ENCODE results near the gene APOBEC3F. TPM values are rescaled to one million over a fixed set of nuclear protein-coding genes. Genes with fewer than 3 reads are reported as not detected.
"Not testable (repeated sequence)": the region's sequence is repeated elsewhere in the genome, so short reads cannot be mapped to it uniquely, and the experiment has no call there.

Gene APOBEC3F
- total RNA-seq, 1 experiment from 2014 or later: 4.7 TPM

DNA sequence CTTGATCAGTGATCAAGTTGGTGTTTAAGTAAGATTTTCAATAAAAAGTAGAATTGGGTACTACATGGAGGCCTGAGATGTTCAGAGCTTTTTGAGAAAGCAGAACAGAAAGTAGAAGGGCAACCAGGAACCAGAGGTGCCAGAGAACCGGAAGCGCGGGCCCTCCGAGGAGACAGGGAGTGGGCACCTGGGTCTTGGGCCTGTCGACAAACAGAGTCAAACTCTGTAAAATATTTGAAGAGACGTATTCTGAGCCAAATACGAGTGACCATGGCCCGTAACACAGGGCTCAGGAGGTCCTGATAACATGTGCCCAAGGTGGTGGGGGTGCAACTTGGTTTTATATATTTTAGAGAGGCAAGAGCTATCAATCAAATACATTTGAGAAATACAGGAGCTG is 23.2 kb downstream of the APOBEC3F start:
- in situ Hi-C loops (cut with HindIII; ENCODE audit: low sequenced_read_pairs): not testable (repeated sequence)

DNA sequence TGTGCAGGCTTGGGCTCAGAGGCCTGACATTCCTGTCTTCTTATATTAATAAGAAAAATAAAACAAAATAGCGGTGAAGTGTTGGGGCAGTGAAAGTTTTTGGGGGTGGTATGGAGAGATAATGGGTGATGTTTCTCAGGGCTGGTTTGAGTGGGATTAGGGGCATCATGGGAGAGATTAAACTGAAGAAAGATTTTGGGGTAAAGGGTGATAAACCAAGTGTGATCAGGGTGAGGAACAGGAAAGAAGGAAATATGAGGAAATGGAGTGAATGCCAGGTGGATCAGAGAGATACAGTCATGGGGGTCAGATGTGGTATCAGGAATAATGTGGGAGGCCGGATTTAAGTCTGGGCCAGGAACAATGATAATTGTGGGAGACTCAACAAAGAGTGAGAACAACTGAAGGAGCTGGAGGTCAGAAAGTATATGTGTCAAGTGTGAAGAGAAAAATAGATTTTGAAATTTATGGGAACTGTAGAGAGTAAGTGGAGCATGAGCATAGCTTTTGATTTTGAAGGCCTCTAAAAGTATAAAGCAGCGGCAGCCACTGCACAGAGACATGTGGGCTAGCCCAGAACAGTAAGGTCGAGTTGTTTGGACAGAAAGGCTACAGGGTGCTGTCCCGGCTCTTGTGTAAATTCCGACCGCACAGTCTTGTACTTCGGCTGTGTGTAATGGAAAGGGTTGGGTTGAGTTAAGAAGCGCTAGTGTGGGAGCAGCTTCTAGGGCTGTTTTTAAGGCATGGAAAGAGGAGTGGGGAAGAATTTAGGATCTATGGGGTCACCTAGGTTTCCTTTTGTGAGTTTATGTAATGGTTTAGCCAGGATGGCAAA is 26.0 kb downstream of the APOBEC3F start:
- in situ Hi-C loops (cut with HindIII; ENCODE audit: low sequenced_read_pairs); DNase-seq (ENCODE audit: low spot score): not testable (repeated sequence)

More for the DNA sequence above, 23.2 kb downstream of the APOBEC3F start:
- not testable (repeated sequence) for DNase-seq (ENCODE audit: low spot score)

DNA sequence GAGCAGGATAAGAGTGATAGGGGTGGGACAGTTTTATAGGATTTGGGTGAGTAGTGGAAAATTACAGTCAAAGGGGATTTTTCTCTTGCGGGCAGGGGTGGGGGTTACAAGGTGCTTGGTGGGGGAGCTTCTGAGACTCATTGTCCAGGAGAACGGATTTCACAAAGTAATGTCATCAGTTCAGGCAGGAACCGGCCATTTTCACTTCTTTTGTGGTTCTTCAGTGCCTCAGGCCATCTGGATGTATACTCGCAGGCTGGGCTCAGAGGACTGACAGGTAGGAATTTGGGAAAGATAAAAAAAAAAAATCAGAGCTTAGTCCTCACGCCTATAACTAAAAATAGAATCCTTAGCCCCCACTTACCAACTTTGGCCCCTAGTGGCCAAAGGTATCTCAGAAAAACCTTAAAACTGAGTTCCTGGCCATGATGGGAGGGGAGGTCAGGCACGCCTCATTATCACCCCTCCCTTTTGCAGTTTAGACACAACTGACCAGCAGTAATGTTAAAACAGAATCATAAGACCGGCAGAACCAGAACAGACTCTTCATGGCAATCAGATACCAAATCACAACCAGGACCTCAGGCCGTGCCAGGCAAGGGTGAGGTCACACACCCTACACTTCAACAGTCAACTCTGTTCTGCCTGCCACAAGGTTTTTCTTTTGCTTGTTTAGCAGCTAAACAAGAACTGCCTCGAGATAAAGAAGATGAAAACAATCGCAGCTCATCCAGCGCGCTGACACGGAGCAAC is 27.5 kb downstream of the APOBEC3F start:
- in situ Hi-C loops (cut with HindIII; ENCODE audit: low sequenced_read_pairs): no loop called here
- DNase-seq (ENCODE audit: low spot score): no peak

GRCh38 chr22:39070186-39070585 is 29.5 kb downstream of the APOBEC3F start:
- in situ Hi-C loops (cut with HindIII; ENCODE audit: low sequenced_read_pairs): no loop called here
- no peak for DNase-seq (ENCODE audit: low spot score)

DNA sequence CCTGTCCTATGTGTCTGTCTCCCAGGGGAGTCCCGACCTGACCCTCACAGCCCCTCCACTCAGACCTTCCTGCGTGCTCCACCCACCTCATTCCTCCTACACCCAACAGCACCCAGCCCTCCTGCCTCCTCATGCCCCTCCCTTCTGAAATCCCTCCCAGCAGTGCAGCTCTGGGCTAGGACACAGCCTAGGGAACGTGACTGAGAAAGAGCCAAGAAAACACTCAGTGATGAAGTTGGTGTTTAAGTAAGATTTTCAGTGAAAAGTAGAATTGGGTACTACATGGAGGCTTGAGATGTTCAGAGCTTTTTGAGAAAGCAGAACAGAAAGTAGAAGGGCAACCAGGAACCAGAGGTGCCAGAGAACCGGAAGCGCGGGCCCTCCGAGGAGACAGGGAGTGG is 31.9 kb downstream of the APOBEC3F start:
- in situ Hi-C loops (cut with HindIII; ENCODE audit: low sequenced_read_pairs); DNase-seq (ENCODE audit: low spot score): not testable (repeated sequence)

DNA sequence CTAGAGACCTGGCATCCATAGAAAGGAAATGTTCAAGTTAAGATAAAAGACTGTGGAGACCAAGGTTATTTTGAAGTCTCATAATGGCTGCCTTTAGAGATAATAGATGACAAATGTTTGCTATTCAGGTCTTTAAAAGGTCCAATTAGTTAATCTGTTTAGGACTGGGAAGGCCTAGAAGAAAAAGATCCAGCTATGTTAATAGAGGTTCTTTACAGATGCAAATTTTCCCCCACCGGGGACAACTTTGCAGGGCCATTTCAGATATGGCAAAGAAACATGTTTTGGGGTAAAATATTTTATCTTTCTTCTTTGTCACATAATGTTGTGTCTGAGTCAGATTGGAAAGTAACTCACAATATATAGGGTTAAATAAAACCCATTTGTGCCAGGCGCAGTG is 33.3 kb downstream of the APOBEC3F start:
- in situ Hi-C loops (cut with HindIII; ENCODE audit: low sequenced_read_pairs): no loop called here
- DNase-seq (ENCODE audit: low spot score): no peak

GRCh38 chr22:39076155-39077025 is 35.7 kb downstream of the APOBEC3F start:
- in situ Hi-C loops (cut with HindIII; ENCODE audit: low sequenced_read_pairs); DNase-seq (ENCODE audit: low spot score): not testable (repeated sequence)

DNA sequence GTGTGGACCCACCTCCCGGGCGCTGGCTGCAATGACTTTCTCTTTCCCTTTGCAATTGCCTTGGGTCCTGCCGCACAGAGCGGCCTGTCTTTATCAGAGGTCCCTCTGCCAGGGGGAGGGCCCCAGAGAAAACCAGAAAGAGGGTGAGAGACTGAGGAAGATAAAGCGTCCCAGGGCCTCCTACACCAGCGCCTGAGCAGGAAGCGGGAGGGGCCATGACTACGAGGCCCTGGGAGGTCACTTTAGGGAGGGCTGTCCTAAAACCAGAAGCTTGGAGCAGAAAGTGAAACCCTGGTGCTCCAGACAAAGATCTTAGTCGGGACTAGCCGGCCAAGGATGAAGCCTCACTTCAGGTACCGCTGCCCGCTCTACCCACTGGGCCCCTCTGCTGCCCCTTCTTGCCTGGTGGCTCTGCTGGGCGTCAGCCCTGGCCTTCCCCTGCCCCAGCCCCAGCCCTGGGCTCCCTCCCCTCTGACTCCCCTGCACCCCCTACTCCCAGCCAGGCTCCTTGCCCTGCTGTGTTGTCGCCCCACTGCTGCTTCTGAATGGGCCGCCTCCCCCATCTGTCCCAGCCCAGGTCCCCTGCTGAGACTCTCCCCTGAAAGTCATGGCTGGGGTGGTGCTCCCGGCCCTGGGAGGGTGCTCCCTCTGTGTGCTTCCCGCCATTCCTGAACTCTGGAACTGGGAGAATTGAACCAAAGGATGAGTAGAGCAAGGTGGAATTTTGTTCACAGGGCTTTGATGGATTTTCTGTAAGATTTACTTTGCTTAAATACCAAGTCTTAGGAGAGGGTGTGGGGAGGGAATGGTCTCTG is 36.6 kb downstream of the APOBEC3F start, which contains the start of gene APOBEC3G:
Gene APOBEC3G (plus strand): TSS at position 250 of the 815 bp plus-strand sequence. CDS start 87 bp downstream, at position 337.
- in situ Hi-C loops (cut with HindIII; ENCODE audit: low sequenced_read_pairs); DNase-seq (ENCODE audit: low spot score): not testable (repeated sequence)

DNA sequence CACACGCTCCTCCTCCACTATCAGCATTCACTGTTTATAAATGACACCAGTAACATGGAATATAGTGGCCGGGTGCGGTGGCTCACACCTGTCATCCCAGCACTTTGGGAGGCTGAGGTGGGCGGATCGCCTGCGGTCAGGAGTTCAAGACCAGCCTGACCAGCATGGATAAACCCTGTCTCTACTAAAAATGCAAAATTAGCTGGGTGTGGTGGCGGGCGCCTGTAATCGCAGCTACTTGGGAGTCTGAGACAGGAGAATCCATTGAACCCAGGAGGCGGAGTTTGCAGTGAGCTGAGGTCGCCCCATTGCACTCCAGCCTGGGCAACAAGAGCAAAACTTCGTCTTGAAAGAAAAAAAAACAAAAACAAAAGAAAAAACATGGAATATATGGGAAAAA is 37.2 kb downstream of the APOBEC3F start:
- in situ Hi-C loops (cut with HindIII; ENCODE audit: low sequenced_read_pairs); DNase-seq (ENCODE audit: low spot score): not testable (repeated sequence)

GRCh38 chr22:39078329-39078728 is 37.7 kb downstream of the APOBEC3F start:
- no peak for DNase-seq (ENCODE audit: low spot score)
- in situ Hi-C loops (cut with HindIII; ENCODE audit: low sequenced_read_pairs): no loop called here

- DNase-seq (ENCODE audit: low spot score); in situ Hi-C loops (cut with HindIII; ENCODE audit: low sequenced_read_pairs): not testable (repeated sequence)
Measured at GRCh38 chr22:39079054-39079637, 38.5 kb downstream of the APOBEC3F start.

GRCh38 chr22:39080052-39080762 is 39.5 kb downstream of the APOBEC3F start:
- no peak for DNase-seq (ENCODE audit: low spot score)
- in situ Hi-C loops (cut with HindIII; ENCODE audit: low sequenced_read_pairs): no loop called here

- in situ Hi-C loops (cut with HindIII; ENCODE audit: low sequenced_read_pairs): no loop called here
Measured at GRCh38 chr22:39081016-39081415, 40.4 kb downstream of the APOBEC3F start.

GRCh38 chr22:39081598-39081997 is 40.9 kb downstream of the APOBEC3F start:
- in situ Hi-C loops (cut with HindIII; ENCODE audit: low sequenced_read_pairs): no loop called here
- DNase-seq (ENCODE audit: low spot score): no peak

More at GRCh38 chr22:39081016-39081415, 40.4 kb downstream of the APOBEC3F start:
- DNase-seq (ENCODE audit: low spot score): no peak

DNA sequence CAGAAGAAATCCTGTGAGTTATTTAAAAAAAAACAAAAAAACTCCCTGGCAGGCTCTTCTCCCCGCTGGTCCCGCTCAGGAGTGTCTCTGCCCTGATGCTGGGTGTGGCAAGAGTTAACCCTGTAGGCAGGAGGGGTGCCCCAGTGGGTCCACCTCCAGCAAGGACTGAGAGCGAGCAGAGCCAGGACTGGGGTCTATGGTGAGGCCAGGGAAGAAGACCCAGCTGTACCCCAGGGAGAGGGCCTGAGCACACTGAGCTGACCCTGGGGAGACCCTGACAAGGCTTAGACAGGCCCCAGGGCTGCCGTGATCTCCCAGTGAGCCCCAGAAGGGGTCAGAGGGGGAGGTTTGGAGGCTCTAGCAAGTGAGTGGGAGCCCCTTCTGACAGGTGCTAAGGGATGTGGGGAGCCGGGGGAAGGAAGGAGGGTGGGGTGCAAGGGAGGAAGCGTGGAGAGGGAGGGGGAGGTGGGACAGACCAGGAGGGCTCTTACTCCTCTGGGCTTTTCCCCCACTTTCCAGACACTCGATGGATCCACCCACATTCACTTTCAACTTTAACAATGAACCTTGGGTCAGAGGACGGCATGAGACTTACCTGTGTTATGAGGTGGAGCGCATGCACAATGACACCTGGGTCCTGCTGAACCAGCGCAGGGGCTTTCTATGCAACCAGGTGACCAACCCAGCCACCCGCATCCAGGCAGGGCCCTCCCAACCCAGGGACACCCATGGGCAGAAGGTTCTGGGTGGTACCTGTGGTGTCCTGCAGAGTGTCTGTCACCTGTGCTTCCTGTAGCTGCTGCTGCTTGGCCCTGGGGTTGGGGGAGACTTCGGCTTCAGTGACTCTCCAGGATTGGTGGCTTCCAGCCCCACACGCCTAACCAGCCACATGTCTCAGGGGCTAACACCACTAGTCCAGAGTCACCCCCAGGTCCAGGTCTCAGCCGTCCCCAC is 42.8 kb downstream of the APOBEC3F start:
- in situ Hi-C loops (cut with HindIII; ENCODE audit: low sequenced_read_pairs): no loop called here
- DNase-seq (ENCODE audit: low spot score): no peak

DNA sequence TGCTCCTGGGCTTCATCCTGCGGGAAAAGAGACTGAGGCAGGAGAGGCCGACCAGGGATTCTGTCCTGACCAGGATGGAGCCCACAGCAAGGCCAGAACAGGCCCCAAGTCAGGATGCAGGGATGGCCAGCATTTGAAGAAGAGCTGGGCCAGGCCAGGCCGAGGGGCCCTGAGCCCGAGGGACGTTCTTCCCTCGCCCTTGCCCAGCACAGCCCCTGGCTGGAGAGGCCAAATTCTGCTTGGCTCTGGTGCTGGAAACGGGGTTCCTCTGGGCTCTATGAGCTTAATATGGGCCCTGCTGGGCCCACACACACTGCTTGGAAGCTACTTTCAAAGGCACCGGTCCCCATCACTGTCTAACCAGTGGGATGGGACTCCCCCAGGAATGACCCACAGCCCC is 44.0 kb downstream of the APOBEC3F start:
- in situ Hi-C loops (cut with HindIII; ENCODE audit: low sequenced_read_pairs): no loop called here

More for the DNA sequence above, 44.0 kb downstream of the APOBEC3F start:
- no peak for DNase-seq (ENCODE audit: low spot score)

All from G401 (cell line).